HepG2 (cell line): ENCODE measurements around the gene RER1. TPM values are rescaled to one million over a fixed set of nuclear protein-coding genes. Genes with fewer than 3 reads are reported as not detected.

Experiments used
- ARNT ChIP-seq: fragments of 450-650 bp; IDR thresholded peaks from 2 replicates; pipeline ENCODE4 v1.6.1; 2017
- BORCS8-MEF2B ChIP-seq: sonication (generic); formaldehyde crosslinking; IDR thresholded peaks from 2 replicates; pipeline ENCODE4 v1.8.0; 2022; ENCODE audit warnings: mild to moderate bottlenecking, missing genetic modification reagents
- DDIT3 ChIP-seq: sonication (generic); formaldehyde crosslinking; IDR thresholded peaks from 2 replicates; pipeline ENCODE4 v1.4.0; 2020; ENCODE audit warnings: mild to moderate bottlenecking, missing genetic modification reagents
- FOXK1 ChIP-seq: sonication (generic); formaldehyde crosslinking; IDR thresholded peaks from 2 replicates; pipeline ENCODE4 v1.4.0; 2020; ENCODE audit warnings: low read depth, missing genetic modification reagents, borderline replicate concordance
- LCORL ChIP-seq, 2 experiments: fragments of 450-650 bp in 1 of 2; sonication (generic) in 1 of 2; formaldehyde crosslinking in 1 of 2; IDR thresholded peaks; 2 replicates each; pipeline versions ENCODE4 v1.5.0 to v1.6.1; 2017 to 2020; ENCODE audit warnings: antibody characterized with exemption in 1 of 2, missing genetic modification reagents in 1 of 2
- MYNN ChIP-seq: sonication (generic); formaldehyde crosslinking; IDR thresholded peaks from 2 replicates; pipeline ENCODE4 v1.4.0; 2020; ENCODE audit warnings: mild to moderate bottlenecking, low read depth, missing genetic modification reagents
- RARA ChIP-seq: IDR thresholded peaks from 2 replicates; pipeline ENCODE4 v1.6.1; 2016; ENCODE audit warnings: missing genetic modification reagents, missing compliant biosample characterization
- REST ChIP-seq, 2 experiments: IDR thresholded peaks; 2 replicates each; pipeline ENCODE4 v1.6.1; 2011 to 2012; ENCODE audit warnings: low read length in 2 of 2, borderline replicate concordance in 1 of 2, low read depth in 1 of 2, mild to moderate bottlenecking in 1 of 2, moderate library complexity in 1 of 2
- RXRA ChIP-seq: sonication (generic); formaldehyde crosslinking; IDR thresholded peaks from 2 replicates; pipeline ENCODE4 v1.5.1; 2020; ENCODE audit warnings: missing genetic modification reagents
- SAP130 ChIP-seq: IDR thresholded peaks from 2 replicates; pipeline ENCODE4 v1.6.1; 2016; ENCODE audit warnings: low read depth
- SMAD3 ChIP-seq: sonication (generic); formaldehyde crosslinking; IDR thresholded peaks from 2 replicates; pipeline ENCODE4 v1.4.0; 2020; ENCODE audit warnings: missing genetic modification reagents
- SP1 ChIP-seq, 2 experiments: fragments of 450-650 bp in 1 of 2; sonication (generic) in 1 of 2; formaldehyde crosslinking in 1 of 2; IDR thresholded peaks; 2 replicates each; pipeline versions ENCODE4 v1.4.0 to v1.6.1; 2016 to 2020; ENCODE audit warnings: missing genetic modification reagents in 1 of 2
- SPEN ChIP-seq: sonication (generic); formaldehyde crosslinking; IDR thresholded peaks from 2 replicates; pipeline ENCODE4 v1.5.1; 2020; ENCODE audit warnings: low read depth, mild to moderate bottlenecking, missing genetic modification reagents
- SRF ChIP-seq: IDR thresholded peaks from 2 replicates; pipeline ENCODE4 v1.6.1; 2011; ENCODE audit warnings: mild to moderate bottlenecking, low read depth, low read length, moderate library complexity
- XRCC5 ChIP-seq: fragments of 200-400 bp; formaldehyde crosslinking; optimal IDR thresholded peaks from 2 replicates; pipeline ENCODE3; 2017; ENCODE audit warnings: mild to moderate bottlenecking, low read length
- ZMYM4 ChIP-seq: sonication (generic); formaldehyde crosslinking; IDR thresholded peaks from 2 replicates; pipeline ENCODE4 v1.8.1; 2023; ENCODE audit warnings: mild to moderate bottlenecking, missing genetic modification reagents
- ZNF33B ChIP-seq: sonication (generic); formaldehyde crosslinking; IDR thresholded peaks from 2 replicates; pipeline ENCODE4 v1.5.1; 2020; ENCODE audit warnings: mild to moderate bottlenecking, missing genetic modification reagents
- ZNF414 ChIP-seq: sonication (generic); formaldehyde crosslinking; IDR thresholded peaks from 2 replicates; pipeline ENCODE4 v1.5.0; 2020; ENCODE audit warnings: missing genetic modification reagents
- ZNF484 ChIP-seq: sonication (generic); formaldehyde crosslinking; IDR thresholded peaks from 2 replicates; pipeline ENCODE4 v1.5.1; 2020; ENCODE audit warnings: mild to moderate bottlenecking, low read depth, missing genetic modification reagents, borderline replicate concordance
- polyA plus RNA-seq, 8 experiments: library from polyadenylated mRNA; depleted of rRNA in 3 of 8; stranded (reverse) in 7 of 8; unstranded in 1 of 8; fragments of >200 nt; fragmentation: Illumina TruSeq in 4 of 8; extraction: Trizol in 4 of 8; gene quantifications; 2 replicates each; pipeline versions ENCODE4 v1.2.1 to v1.2.3, GENCODE V29; 2011 to 2016; ENCODE audit warnings: low read depth in 4 of 8, missing spikeins in 1 of 8, mixed read lengths in 1 of 8; ENCODE audit not compliant: insufficient read depth in 1 of 8
- total RNA-seq, 5 experiments: library from RNA; depleted of rRNA; stranded (reverse); fragments of >200 nt; fragmentation: Illumina TruSeq; extraction: Trizol; gene quantifications; 2 replicates each; pipeline ENCODE4 v1.2.3, GENCODE V29; 2016; ENCODE audit warnings: low read depth in 1 of 5
- TF ChIP-seq, protein P1 (sequence below): sonication (generic); formaldehyde crosslinking; IDR thresholded peaks from 2 replicates; pipeline ENCODE4 v1.8.0; 2022; ENCODE audit warnings: mild to moderate bottlenecking, missing genetic modification reagents, moderate library complexity
- TF ChIP-seq, protein P2 (sequence below): sonication (generic); formaldehyde crosslinking; IDR thresholded peaks from 2 replicates; pipeline ENCODE4 v1.4.0; 2020; ENCODE audit warnings: mild to moderate bottlenecking, missing genetic modification reagents, borderline replicate concordance

The RER1 gene
- total and polyA plus RNA-seq, 2 of the 13 experiments (the other 11 are each of a cell fraction or from before 2014, with no cell fraction given): 128 to 164 TPM

DNA sequence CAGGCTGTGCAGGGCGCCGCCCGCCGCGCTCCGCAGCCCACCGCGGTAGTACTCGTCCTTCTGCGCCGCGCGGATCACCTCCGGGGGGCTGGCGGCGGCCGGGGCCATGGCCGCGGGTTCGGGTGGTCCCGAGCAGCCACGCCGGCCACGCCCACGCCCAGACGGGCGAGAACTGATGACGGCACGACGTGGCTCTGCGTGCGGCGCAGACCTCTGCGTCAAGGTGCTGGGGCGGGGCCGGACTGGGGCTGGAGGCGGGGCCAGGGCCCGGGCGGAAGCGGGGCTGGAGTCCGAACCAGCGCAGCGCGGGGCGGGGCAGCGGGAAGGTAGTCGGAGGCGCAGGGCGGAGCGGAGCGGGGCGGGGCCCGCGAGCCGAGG lies 20.7 kb downstream of the RER1 start, which contains the start of gene PEX10 (continued):
- TF ChIP-seq SPEN (CRISPR knock-in tag) (peak; percentile 95), ZMYM4 (CRISPR knock-in tag) (peak; percentile 10), XRCC5 (peak; percentile 5), RXRA (CRISPR knock-in tag) (no peak), LCORL (IDR thresholded peaks at IDR 0.05) (no peak), LCORL (CRISPR knock-in tag; IDR thresholded peaks at IDR 0.05) (no peak), SAP130 (CRISPR knock-in tag) (peak; percentile 90), REST (IDR thresholded peaks at IDR 0.05; ENCODE audit: borderline replicate concordance in 1 of 2, low read depth in 1 of 2, low read length in 2 of 2) (no peak), SRF (peak; percentile 53), MYNN (CRISPR knock-in tag) (no peak), DDIT3 (CRISPR knock-in tag) (no peak), ZNF414 (no peak), ZNF33B (no peak), ZNF484 (CRISPR knock-in tag) (no peak), FOXK1 (CRISPR knock-in tag) (peak; percentile 43; the same call in 1 of the 2 replicates), SP1 (IDR thresholded peaks at IDR 0.05) (no peak), SP1 (CRISPR knock-in tag; IDR thresholded peaks at IDR 0.05) (peak; percentile 98), RARA (CRISPR knock-in tag) (no peak; the same call in 1 of the 2 replicates), ARNT (no peak), SMAD3 (CRISPR knock-in tag) (no peak), BORCS8-MEF2B (CRISPR knock-in tag) (no peak)
- TF ChIP-seq, protein P1, sequence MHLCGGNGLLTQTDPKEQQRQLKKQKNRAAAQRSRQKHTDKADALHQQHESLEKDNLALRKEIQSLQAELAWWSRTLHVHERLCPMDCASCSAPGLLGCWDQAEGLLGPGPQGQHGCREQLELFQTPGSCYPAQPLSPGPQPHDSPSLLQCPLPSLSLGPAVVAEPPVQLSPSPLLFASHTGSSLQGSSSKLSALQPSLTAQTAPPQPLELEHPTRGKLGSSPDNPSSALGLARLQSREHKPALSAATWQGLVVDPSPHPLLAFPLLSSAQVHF (CRISPR knock-in tag): no peak
- TF ChIP-seq, protein P2, sequence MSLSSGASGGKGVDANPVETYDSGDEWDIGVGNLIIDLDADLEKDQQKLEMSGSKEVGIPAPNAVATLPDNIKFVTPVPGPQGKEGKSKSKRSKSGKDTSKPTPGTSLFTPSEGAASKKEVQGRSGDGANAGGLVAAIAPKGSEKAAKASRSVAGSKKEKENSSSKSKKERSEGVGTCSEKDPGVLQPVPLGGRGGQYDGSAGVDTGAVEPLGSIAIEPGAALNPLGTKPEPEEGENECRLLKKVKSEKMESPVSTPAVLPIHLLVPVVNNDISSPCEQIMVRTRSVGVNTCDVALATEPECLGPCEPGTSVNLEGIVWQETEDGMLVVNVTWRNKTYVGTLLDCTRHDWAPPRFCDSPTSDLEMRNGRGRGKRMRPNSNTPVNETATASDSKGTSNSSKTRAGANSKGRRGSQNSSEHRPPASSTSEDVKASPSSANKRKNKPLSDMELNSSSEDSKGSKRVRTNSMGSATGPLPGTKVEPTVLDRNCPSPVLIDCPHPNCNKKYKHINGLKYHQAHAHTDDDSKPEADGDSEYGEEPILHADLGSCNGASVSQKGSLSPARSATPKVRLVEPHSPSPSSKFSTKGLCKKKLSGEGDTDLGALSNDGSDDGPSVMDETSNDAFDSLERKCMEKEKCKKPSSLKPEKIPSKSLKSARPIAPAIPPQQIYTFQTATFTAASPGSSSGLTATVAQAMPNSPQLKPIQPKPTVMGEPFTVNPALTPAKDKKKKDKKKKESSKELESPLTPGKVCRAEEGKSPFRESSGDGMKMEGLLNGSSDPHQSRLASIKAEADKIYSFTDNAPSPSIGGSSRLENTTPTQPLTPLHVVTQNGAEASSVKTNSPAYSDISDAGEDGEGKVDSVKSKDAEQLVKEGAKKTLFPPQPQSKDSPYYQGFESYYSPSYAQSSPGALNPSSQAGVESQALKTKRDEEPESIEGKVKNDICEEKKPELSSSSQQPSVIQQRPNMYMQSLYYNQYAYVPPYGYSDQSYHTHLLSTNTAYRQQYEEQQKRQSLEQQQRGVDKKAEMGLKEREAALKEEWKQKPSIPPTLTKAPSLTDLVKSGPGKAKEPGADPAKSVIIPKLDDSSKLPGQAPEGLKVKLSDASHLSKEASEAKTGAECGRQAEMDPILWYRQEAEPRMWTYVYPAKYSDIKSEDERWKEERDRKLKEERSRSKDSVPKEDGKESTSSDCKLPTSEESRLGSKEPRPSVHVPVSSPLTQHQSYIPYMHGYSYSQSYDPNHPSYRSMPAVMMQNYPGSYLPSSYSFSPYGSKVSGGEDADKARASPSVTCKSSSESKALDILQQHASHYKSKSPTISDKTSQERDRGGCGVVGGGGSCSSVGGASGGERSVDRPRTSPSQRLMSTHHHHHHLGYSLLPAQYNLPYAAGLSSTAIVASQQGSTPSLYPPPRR (CRISPR knock-in tag): no peak
